Activated naive CD4-positive, alpha-beta T cell treated with anti-CD3 and anti-CD28 coated beads, Interleukin-2, amount 10 ng/mL, durations not matched to agents 7 days and 5 days (primary cell): ENCODE measurements around the gene STX10.

Source experiments
- CTCF ChIA-PET: fragments of 350-600 bp; sonication (Branson Sonifier 250); formaldehyde crosslinking; loops from one replicate; lab custom pipeline; 2021; ENCODE audit warnings: antibody characterized with exemption; lab: Charles Lee
- DNase-seq: peaks from one replicate; pipeline ENCODE4 v3.0.0-alpha.2; 2020
- H3K27ac Mint-ChIP-seq: one replicate; pipeline ENCODE4 v1.8.0; 2021; ENCODE audit warnings: mild to moderate bottlenecking, moderate library complexity, mixed read lengths
- H3K27me3 Mint-ChIP-seq: one replicate; pipeline ENCODE4 v1.8.0; 2021; ENCODE audit warnings: mild to moderate bottlenecking, mixed read lengths
- H3K36me3 Mint-ChIP-seq: one replicate; pipeline ENCODE4 v1.8.0; 2021; ENCODE audit warnings: mixed read lengths
- H3K4me1 Mint-ChIP-seq: one replicate; pipeline ENCODE4 v1.8.0; 2021; ENCODE audit warnings: mixed read lengths
- H3K4me3 Mint-ChIP-seq: one replicate; pipeline ENCODE4 v1.8.0; 2021; ENCODE audit warnings: mild to moderate bottlenecking, moderate library complexity, mixed read lengths
- H3K9me3 Mint-ChIP-seq: one replicate; pipeline ENCODE4 v1.8.0; 2021; ENCODE audit warnings: mixed read lengths

Gene STX10

GRCh38 chr19:13139633-13140311 is 10.4 kb downstream of the STX10 start:
- DNase-seq: no peak
- Mint-ChIP-seq H3K9me3 (no peaks in the 10 kb centered on the region), H3K36me3 (peaks cover 26% of the 10 kb centered on the region), H3K27ac (no peak overlapping the region), H3K27me3 (no peaks in the 10 kb centered on the region), H3K4me3 (no peak overlapping the region), H3K4me1 (no peaks in the 10 kb centered on the region)
- CTCF ChIA-PET: no interaction called here

- H3K27me3 Mint-ChIP-seq: no peaks in the 10 kb centered on the region
- H3K4me3 Mint-ChIP-seq: no peak overlapping the region
- no peak overlapping the region for H3K27ac Mint-ChIP-seq
- peaks cover 19% of the 10 kb centered on the region for H3K36me3 Mint-ChIP-seq
- H3K4me1 Mint-ChIP-seq: no peaks in the 10 kb centered on the region
- CTCF ChIA-PET: no interaction called here
- H3K9me3 Mint-ChIP-seq: no peaks in the 10 kb centered on the region
- no peak for DNase-seq
Measured at GRCh38 chr19:13138916-13139198, 11.3 kb downstream of the STX10 start.

- CTCF ChIA-PET: no interaction called here
- Mint-ChIP-seq H3K27ac (no peak overlapping the region), H3K4me3 (no peak overlapping the region), H3K27me3 (no peaks in the 10 kb centered on the region), H3K4me1 (peaks cover 4% of the 10 kb centered on the region), H3K9me3 (no peaks in the 10 kb centered on the region), H3K36me3 (peaks cover 18% of the 10 kb centered on the region)
- no peak for DNase-seq
Measured at GRCh38 chr19:13138171-13138915, 11.8 kb downstream of the STX10 start.

- no peak for DNase-seq
- H3K27ac Mint-ChIP-seq: no peak overlapping the region
- peaks cover 14% of the 10 kb centered on the region for H3K4me1 Mint-ChIP-seq
- no peaks in the 10 kb centered on the region for H3K9me3 Mint-ChIP-seq
- CTCF ChIA-PET: no interaction called here
- peaks cover 22% of the 10 kb centered on the region for H3K36me3 Mint-ChIP-seq
- H3K4me3 Mint-ChIP-seq: no peak overlapping the region
- H3K27me3 Mint-ChIP-seq: no peaks in the 10 kb centered on the region
Measured at GRCh38 chr19:13137290-13137794, 12.8 kb downstream of the STX10 start.

- Mint-ChIP-seq H3K4me3 (no peak overlapping the region), H3K9me3 (no peaks in the 10 kb centered on the region), H3K27ac (no peak overlapping the region), H3K27me3 (no peaks in the 10 kb centered on the region), H3K36me3 (peaks cover 21% of the 10 kb centered on the region), H3K4me1 (peaks cover 28% of the 10 kb centered on the region)
- CTCF ChIA-PET: no interaction called here
- DNase-seq: no peak
Measured at GRCh38 chr19:13135068-13136062, 14.8 kb downstream of the STX10 start.

GRCh38 chr19:13134626-13135025 is 15.5 kb downstream of the STX10 start:
- H3K4me1 Mint-ChIP-seq: peaks cover 28% of the 10 kb centered on the region
- H3K4me3 Mint-ChIP-seq: no peak overlapping the region
- CTCF ChIA-PET: interaction anchor here (1.4 kb wide), 1 partner anchor 61 kb away, joined by 5 read pairs; no protein-coding TSS in a partner anchor
- H3K9me3 Mint-ChIP-seq: no peaks in the 10 kb centered on the region
- H3K27me3 Mint-ChIP-seq: no peaks in the 10 kb centered on the region
- DNase-seq: no peak
- no peak overlapping the region for H3K27ac Mint-ChIP-seq
- H3K36me3 Mint-ChIP-seq: peaks cover 21% of the 10 kb centered on the region

- Mint-ChIP-seq H3K4me1 (peaks cover 28% of the 10 kb centered on the region), H3K9me3 (no peaks in the 10 kb centered on the region), H3K27me3 (no peaks in the 10 kb centered on the region), H3K27ac (peak overlapping the region; percentile 70), H3K4me3 (no peak overlapping the region), H3K36me3 (peaks cover 21% of the 10 kb centered on the region)
- no peak for DNase-seq
- CTCF ChIA-PET: interaction anchor here (0.9 to 1.5 kb wide), 3 partner anchors 17 to 62 kb away, joined by 4 to 5 read pairs (median 4); partner anchors contain the start of genes IER2 and STX10
Measured at GRCh38 chr19:13133241-13133870, 16.8 kb downstream of the STX10 start.

- peak overlapping the region; percentile 5 for H3K4me3 Mint-ChIP-seq
- peaks cover 28% of the 10 kb centered on the region for H3K4me1 Mint-ChIP-seq
- peak overlapping the region; percentile 70 for H3K27ac Mint-ChIP-seq
- peak; percentile 57 for DNase-seq
- CTCF ChIA-PET: interaction anchor here (0.6 to 1.5 kb wide), 3 partner anchors 15 to 23 kb away, joined by 3 to 4 read pairs (median 4); partner anchors contain the start of genes IER2, NACC1 and STX10
- peaks cover 18% of the 10 kb centered on the region for H3K36me3 Mint-ChIP-seq
- no peaks in the 10 kb centered on the region for H3K9me3 Mint-ChIP-seq
- no peaks in the 10 kb centered on the region for H3K27me3 Mint-ChIP-seq
Measured at GRCh38 chr19:13132471-13133180, 17.5 kb downstream of the STX10 start.

GRCh38 chr19:13130886-13131490 is 19.2 kb downstream of the STX10 start:
- Mint-ChIP-seq H3K36me3 (peaks cover 11% of the 10 kb centered on the region), H3K4me1 (peaks cover 28% of the 10 kb centered on the region), H3K27me3 (no peaks in the 10 kb centered on the region), H3K9me3 (no peaks in the 10 kb centered on the region), H3K27ac (peak overlapping the region; percentile 75), H3K4me3 (no peak overlapping the region)
- no peak for DNase-seq
- CTCF ChIA-PET: interaction anchor here (0.7 to 0.9 kb wide), 3 partner anchors 19 to 166 kb away, joined by 3 read pairs; partner anchors contain the start of genes IER2 and STX10

GRCh38 chr19:13129384-13129783 is 20.8 kb downstream of the STX10 start:
- CTCF ChIA-PET: no interaction called here
- peaks cover 8% of the 10 kb centered on the region for H3K36me3 Mint-ChIP-seq
- no peak overlapping the region for H3K27ac Mint-ChIP-seq
- DNase-seq: no peak
- H3K9me3 Mint-ChIP-seq: no peaks in the 10 kb centered on the region
- H3K4me3 Mint-ChIP-seq: no peak overlapping the region
- peaks cover 31% of the 10 kb centered on the region for H3K4me1 Mint-ChIP-seq
- no peaks in the 10 kb centered on the region for H3K27me3 Mint-ChIP-seq

- DNase-seq: no peak
- CTCF ChIA-PET: interaction anchor here (1.4 kb wide), 1 partner anchor 10 kb away, joined by 4 read pairs; the partner anchor contains the start of gene NACC1
- Mint-ChIP-seq H3K27me3 (no peaks in the 10 kb centered on the region), H3K27ac (peak overlapping the region; percentile 74), H3K9me3 (no peaks in the 10 kb centered on the region), H3K4me3 (no peak overlapping the region), H3K4me1 (peaks cover 29% of the 10 kb centered on the region), H3K36me3 (peaks cover 8% of the 10 kb centered on the region)
Measured at GRCh38 chr19:13128583-13128982, 21.6 kb downstream of the STX10 start.

GRCh38 chr19:13127811-13128575 is 22.2 kb downstream of the STX10 start:
- Mint-ChIP-seq H3K36me3 (peaks cover 8% of the 10 kb centered on the region), H3K4me1 (peaks cover 23% of the 10 kb centered on the region), H3K27ac (no peak overlapping the region), H3K4me3 (no peak overlapping the region), H3K9me3 (no peaks in the 10 kb centered on the region), H3K27me3 (no peaks in the 10 kb centered on the region)
- no peak for DNase-seq
- CTCF ChIA-PET: interaction anchor here (1.4 kb wide), 1 partner anchor 10 kb away, joined by 4 read pairs; the partner anchor contains the start of gene NACC1
